SK-N-SH (cell line): ENCODE measurements around the gene DDX41.

Experiments
- CTCF ChIP-seq: fragments of 200-600 bp; sonication (generic); IDR thresholded peaks from 2 replicates; pipeline ENCODE4 v1.6.1; 2017; ENCODE audit warnings: antibody characterized with exemption, mild to moderate bottlenecking, moderate library complexity
- EP300 ChIP-seq, 2 experiments: IDR thresholded peaks; 2 replicates each; pipeline versions ENCODE4 v1.4.0 to v1.6.1; 2012; ENCODE audit warnings: borderline replicate concordance in 1 of 2, low read depth in 1 of 2, low read length in 1 of 2
- JUND ChIP-seq: IDR thresholded peaks from 2 replicates; pipeline ENCODE4 v1.4.0; 2012
- MAX ChIP-seq: IDR thresholded peaks from 2 replicates; pipeline ENCODE4 v1.4.0; 2012; ENCODE audit warnings: low read depth
- MEF2A ChIP-seq: IDR thresholded peaks from 2 replicates; pipeline ENCODE4 v1.4.0; 2012; ENCODE audit warnings: low read depth, borderline replicate concordance
- MXI1 ChIP-seq: IDR thresholded peaks from 2 replicates; pipeline ENCODE4 v1.6.1; 2012; ENCODE audit warnings: mild to moderate bottlenecking, low read depth, low read length, improper control_type of control experiment
- PBX3 ChIP-seq: IDR thresholded peaks from 2 replicates; pipeline ENCODE4; 2012
- RAD21 ChIP-seq: IDR thresholded peaks from 2 replicates; pipeline ENCODE4 v1.6.1; 2012; ENCODE audit warnings: mild to moderate bottlenecking, low read length
- REST ChIP-seq: IDR thresholded peaks from 2 replicates; pipeline ENCODE4 v1.6.1; 2012; ENCODE audit warnings: mild to moderate bottlenecking, low read depth, low read length, moderate library complexity
- SMC3 ChIP-seq: IDR thresholded peaks from 2 replicates; pipeline ENCODE4 v1.6.1; 2012; ENCODE audit warnings: low read depth, low read length, improper control_type of control experiment
- TAF1 ChIP-seq: IDR thresholded peaks from 2 replicates; pipeline ENCODE4 v1.6.1; 2012; ENCODE audit warnings: low read depth, mild to moderate bottlenecking, low read length, moderate library complexity, borderline replicate concordance
- YY1 ChIP-seq: IDR thresholded peaks from 2 replicates; pipeline ENCODE4 v1.4.0; 2012; ENCODE audit warnings: low read depth, mild to moderate bottlenecking
- TF ChIP-seq, protein P1 (sequence below): IDR thresholded peaks from 2 replicates; pipeline ENCODE4 v1.4.0; 2012; ENCODE audit warnings: low read depth, borderline replicate concordance

DNA sequence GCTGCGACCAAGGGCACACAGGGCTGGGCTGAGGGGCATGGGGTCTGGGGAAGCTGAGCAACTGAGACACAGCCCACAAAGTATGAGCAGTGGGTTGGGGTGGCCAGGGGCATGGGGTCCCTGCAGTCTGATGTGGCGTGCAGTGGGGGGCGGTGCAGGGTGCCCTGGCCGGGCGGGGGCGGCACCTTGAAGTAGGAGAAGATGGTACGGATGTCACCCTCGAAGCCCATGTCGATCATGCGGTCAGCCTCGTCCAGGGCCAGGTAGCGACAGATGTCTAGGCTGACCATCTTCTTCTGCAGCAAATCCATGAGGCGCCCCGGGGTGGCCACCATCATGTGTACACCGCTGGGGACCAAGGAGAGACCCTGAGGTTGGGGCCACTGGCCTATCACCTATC, 3.3 kb downstream of the DDX41 start:
- TF ChIP-seq CTCF (no peak), JUND (no peak), YY1 (no peak), EP300 (IDR thresholded peaks at IDR 0.05; ENCODE audit: borderline replicate concordance in 1 of 2, low read depth in 1 of 2, low read length in 1 of 2) (no peak), MEF2A (no peak), RAD21 (no peak), MAX (no peak), SMC3 (no peak), REST (no peak), PBX3 (no peak), MXI1 (no peak), TAF1 (no peak)
- TF ChIP-seq, protein P1, sequence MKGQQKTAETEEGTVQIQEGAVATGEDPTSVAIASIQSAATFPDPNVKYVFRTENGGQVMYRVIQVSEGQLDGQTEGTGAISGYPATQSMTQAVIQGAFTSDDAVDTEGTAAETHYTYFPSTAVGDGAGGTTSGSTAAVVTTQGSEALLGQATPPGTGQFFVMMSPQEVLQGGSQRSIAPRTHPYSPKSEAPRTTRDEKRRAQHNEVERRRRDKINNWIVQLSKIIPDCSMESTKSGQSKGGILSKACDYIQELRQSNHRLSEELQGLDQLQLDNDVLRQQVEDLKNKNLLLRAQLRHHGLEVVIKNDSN = no peak
